Epidermal melanocyte (primary cell): Measurements from ENCODE around the gene MBNL3.
A peak's percentile ranks its signal among the peaks of the same experiment; 100 is the strongest.
"Not testable (repeated sequence)": the region's sequence is repeated elsewhere in the genome, so short reads cannot be mapped to it uniquely, and the experiment has no call there.

Experiments used
- DNase-seq: peaks from one replicate; pipeline ENCODE4 v3.0.0; 2011; ENCODE audit warnings: low spot score; ENCODE audit not compliant: insufficient read length

Gene MBNL3

GRCh38 chrX:132480581-132481203 is 8.1 kb downstream of the MBNL3 start:
- DNase-seq = peak; percentile 29

- DNase-seq = no peak
Measured at GRCh38 chrX:132474544-132475248, 14.1 kb downstream of the MBNL3 start.

DNA sequence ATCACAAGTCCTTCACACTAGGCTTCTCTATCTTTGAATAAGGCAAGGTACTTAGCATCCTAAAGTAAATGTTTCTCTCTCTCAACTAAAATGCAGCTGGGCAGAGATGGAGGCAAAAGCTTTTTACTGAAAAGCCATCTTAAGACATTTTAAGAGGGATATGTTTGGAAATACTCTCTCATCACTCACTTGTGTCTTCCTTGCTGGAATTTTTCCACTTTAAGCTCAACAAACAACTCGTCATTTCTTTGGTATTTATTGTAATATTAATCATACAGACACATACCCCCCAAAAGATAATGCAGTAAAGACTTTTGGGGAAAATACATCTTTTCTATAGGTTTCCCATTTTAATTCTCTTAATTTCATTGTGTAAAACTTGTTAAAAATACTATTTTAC is 16.4 kb downstream of the MBNL3 start:
- no peak for DNase-seq

DNA sequence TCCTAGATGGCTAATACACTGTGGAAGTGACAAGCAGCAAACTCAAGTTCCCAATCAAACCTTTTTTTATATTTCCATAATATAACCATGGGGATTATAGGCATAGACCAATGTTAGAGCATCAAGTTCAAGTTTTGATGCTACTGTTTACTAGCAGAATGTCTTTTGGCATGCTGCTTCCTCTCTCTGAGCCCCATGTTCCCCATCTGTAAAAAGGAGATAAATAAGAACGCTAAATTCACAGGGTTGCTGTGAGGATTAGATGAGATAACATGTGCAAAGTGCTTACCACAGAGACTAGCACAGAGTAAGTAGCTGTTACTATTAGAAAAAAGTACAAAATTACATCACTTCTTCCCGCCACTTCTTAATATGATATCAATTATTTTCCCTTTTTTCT is 18.0 kb downstream of the MBNL3 start:
- no peak for DNase-seq

- DNase-seq = no peak
Measured at GRCh38 chrX:132470179-132470578, 18.7 kb downstream of the MBNL3 start.

DNA sequence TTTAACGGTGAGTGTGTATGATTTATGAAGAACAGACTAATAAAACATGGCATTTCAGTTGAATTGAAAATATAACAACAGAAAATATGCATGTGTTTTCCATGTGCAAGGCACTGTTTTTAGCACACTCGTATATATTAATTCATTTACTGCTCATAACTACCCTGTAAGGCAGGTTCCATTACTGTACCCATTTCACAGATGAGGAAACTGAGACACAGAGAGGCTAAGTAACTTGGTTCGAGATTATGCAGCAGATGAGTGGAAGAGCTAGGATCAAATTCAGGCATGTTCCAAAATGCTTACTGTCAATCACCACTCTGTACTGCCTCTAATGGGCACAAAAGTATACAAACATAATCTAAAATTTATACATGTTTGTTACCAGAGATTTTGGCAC is 20.4 kb downstream of the MBNL3 start:
- DNase-seq = no peak

DNA sequence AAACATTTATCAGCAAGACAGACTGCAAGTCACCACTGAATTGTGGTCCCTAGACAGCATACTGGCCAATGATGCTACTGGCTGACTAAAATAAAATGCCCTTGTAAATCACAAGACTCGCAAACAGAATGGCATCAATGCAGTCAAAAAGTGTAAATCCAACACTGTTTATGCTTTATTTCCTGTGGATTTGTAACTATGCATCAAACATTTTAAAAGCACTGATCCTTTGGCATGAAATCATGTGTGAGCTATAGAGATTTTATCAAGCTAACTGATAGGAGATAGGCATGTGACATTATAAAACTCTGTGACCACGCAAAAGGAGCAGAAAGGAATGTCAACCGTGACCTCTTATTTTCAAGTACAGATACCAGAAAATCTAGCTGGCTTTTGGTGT is 20.8 kb downstream of the MBNL3 start:
- DNase-seq = no peak

DNA sequence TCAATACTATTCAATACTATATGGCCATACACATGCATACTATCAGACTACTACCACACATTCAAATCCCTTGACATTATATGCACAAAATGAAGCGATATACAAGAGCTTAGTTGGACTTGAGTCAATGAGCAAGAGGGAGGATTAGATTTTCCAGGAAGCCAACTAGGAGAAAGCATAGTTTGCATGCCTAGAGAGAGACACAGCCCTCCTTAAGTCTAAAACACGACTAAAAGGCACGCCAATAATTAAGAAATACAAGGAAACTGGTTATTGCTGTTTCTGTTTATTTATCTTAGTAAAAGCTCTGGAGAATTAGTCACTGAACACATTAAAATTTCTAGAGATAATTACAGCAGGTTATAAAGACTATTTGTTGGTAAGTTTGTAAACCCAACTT is 21.8 kb downstream of the MBNL3 start:
- DNase-seq = no peak

GRCh38 chrX:132463411-132463810 is 25.4 kb downstream of the MBNL3 start:
- no peak for DNase-seq

GRCh38 chrX:132461886-132462285 is 27.0 kb downstream of the MBNL3 start:
- no peak for DNase-seq

DNA sequence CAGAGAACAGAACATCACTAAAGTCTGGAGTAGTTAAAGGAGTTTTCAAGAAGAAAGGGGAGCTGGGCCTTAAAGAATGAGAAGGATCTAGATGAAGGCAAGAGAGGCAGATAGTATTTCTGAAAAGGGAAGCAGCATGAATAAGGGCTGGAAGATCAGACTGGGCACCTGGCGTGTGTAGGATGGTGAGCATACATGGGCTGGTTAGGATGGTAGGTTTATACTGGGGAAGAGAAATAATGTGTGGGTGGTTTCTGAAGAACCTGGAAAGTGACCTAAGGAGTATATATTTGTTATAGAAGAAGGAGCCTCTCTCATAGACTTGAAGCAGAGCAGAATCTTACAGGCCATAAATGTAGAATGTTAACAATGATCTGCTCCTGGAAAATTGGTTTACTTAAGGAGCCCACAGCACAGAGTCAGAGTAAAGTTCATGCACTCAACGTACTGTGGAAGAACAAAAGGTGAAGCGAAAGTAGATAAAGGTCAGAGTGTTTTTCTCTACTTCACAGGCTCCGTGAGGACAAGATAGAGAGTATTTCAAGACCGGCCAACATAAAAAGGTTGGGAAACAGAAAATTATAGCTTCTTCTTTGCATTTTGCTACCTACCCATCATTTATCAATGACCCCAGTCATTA is 35.8 kb downstream of the MBNL3 start:
- no peak for DNase-seq

DNA sequence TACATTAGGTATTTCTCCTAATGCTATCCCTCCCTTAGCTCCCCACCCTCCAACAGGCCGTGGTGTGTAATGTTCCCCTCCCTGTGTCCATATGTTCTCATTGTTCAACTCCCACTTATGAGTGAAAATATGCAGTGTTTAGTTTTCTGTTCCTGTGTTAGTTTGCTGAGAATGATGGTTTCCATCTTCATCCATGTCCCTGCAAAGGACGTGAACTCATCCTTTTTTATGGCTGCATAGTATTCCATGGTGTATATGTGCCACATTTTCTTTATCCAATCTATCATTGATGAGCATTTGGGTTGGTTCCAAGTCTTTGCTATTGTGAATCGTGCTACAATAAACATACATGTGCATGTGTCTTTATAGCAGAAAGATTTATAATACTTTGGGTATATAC is 42.9 kb downstream of the MBNL3 start:
- not testable (repeated sequence) for DNase-seq

- no peak for DNase-seq
Measured at GRCh38 chrX:132444936-132445335, 43.9 kb downstream of the MBNL3 start.

DNA sequence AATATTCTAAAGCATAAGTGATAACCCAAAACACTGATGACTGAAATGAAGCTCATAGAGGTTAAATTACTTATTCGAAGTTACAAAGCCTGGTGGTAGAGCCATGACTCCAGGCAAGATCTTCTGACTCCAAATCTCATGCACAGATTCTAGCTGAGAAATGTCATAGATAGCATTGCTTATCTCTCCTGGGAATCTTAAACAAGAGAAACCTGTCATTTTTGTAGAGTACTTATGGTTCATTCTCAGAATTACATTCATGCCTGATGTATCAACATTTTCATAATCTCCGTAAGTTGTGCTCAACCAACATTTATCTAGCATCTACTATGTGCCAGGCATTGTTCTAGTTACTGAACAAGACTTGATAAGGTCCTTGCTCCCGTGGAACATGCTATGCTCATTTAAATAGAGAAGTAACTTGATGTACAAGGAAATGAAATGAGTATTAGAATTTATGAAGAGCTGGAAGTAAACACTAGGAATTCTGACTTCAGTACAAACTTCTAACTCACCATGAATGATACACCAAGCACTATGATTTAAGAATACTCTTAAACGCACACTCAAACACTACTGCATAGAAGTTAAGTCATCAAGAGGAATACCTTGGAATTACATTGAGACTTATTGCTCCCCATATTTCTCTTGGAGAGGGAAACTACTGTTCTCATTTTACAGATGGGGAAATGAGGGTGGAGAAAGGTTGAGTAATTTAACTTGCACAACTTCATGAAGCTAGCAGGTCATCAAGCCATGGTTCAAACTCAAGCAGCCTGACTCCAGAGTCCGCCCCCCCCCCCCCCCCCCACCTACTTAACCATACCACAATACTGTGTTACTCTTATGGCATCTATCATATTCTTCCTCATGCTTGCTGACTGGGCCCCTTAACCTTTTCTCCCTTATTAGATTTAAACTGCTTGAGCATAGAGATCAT is 45.4 kb downstream of the MBNL3 start:
- DNase-seq = no peak

DNA sequence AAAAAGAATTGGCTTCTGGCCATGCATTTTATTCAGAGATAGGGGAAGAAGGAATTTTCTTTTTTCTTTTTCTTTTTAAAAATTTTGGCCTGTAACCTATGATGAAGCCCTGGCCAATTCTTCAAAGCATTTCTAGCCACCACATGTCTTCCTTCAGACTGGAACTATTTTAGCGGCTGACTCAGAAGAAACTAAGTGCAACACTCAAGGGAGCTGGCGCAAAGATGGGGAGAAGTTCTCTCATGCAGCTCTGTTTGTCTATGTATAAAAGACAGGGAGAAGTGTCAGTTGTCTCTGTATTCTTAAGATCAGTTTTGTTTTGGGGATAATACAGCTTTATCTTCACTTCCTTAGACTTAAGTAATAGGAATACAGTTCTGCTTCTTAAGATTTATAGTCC is 46.1 kb downstream of the MBNL3 start:
- no peak for DNase-seq

DNA sequence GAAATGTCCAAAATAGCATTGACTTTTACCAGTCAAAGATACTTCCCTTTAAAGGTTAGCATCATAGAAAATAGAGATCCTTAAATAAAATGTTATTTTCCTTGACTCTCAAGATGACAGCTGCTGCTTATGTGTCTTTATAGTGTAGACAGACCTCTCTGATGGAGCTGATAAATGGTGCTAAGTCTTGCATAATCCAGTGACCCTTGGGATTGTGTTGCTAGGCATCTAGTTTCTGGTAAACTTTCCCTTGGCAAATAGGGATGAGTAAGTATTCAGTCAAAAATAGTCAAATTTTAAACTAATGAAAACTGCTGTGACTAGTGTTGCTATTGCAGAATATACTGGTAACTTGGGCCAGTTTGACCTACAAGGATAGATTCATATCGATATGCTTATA is 53.6 kb downstream of the MBNL3 start:
- no peak for DNase-seq

DNA sequence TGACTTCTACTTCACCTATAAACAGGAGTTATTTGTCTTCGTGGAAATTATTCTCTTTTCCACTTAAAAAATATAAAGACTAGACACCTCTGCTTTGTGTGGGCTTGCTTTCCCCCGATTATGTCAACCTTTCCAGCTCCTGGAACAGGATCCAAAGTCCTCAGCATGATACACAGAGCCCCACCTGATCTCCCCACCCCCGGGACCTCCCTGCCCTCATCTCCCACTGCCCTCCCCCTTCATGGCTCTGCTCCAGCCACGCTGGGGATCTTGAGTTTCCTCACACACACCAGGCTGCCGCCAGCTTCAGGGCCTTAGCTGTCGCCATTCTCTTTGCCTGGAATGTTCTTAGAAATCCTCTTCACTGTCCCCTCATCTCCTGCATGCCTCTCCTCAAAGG is 55.3 kb downstream of the MBNL3 start:
- DNase-seq = no peak

GRCh38 chrX:132433001-132433400 is 55.8 kb downstream of the MBNL3 start:
- no peak for DNase-seq

DNA sequence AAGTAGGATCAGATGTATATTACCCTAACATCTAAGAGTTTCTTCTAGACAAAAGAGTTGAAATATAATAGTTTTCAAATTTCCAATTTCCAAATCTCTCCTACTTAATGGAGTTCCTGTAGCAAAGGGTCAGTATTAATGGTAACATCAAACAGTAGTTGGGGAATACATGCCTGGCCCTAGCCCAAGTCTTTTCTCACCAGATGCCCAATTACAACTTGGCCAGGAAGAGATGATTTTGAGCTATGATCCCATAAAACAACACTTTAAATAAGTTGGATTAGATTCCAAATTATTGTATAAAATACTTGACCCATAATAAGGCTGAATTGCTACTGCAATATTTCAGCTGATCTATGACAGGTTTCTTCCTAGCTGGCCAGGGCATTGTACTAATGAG is 59.9 kb downstream of the MBNL3 start:
- no peak for DNase-seq

- peak; percentile 13 for DNase-seq
Measured at GRCh38 chrX:132426695-132427281, 62.0 kb downstream of the MBNL3 start.

GRCh38 chrX:132425744-132426318 is 63.0 kb downstream of the MBNL3 start:
- no peak for DNase-seq
